Uterus (tissue), 4 donors: ENCODE results near the gene CFAP210. TPM values are rescaled to one million over a fixed set of nuclear protein-coding genes. Genes with fewer than 3 reads are reported as not detected.
"Not testable (repeated sequence)": the region's sequence is repeated elsewhere in the genome, so short reads cannot be mapped to it uniquely, and the experiment has no call there.

ENCODE experiments used
- DNase-seq, 2 donors: peaks; one replicate each; pipeline ENCODE4 v3.0.0-alpha.2; 2019 to 2020
- H3K27ac ChIP-seq, 2 donors: fragments of 200-600 bp; sonication (generic); 1 replicate in 1 of 2; 2 replicates in 1 of 2; pipeline ENCODE4 v1.5.1; 2016 to 2018
- H3K27me3 ChIP-seq, 2 donors: fragments of 200-600 bp; sonication (generic); one replicate each; pipeline ENCODE4 v1.5.1; 2018 to 2019; ENCODE audit warnings: control low read depth in 1 of 2
- H3K36me3 ChIP-seq, 2 donors: fragments of 200-600 bp; sonication (generic); one replicate each; pipeline ENCODE4 v1.5.1; 2019; ENCODE audit warnings: control low read depth in 1 of 2
- H3K4me1 ChIP-seq, 2 donors: fragments of 200-600 bp; sonication (generic); one replicate each; pipeline ENCODE4 v1.5.1; 2018 to 2019; ENCODE audit warnings: control low read depth in 1 of 2
- H3K4me3 ChIP-seq, 2 donors: fragments of 200-600 bp; sonication (generic); 1 replicate in 1 of 2; 2 replicates in 1 of 2; pipeline ENCODE4 v1.5.1; 2018 to 2019; ENCODE audit warnings: mild to moderate bottlenecking in 1 of 2
- H3K9me3 ChIP-seq, 2 donors: fragments of 200-600 bp; sonication (generic); one replicate each; pipeline ENCODE4 v1.5.1; 2019; ENCODE audit warnings: control low read depth in 1 of 2
- POLR2A ChIP-seq, 2 donors: fragments of 450-650 bp; IDR thresholded peaks; one replicate each; pipeline ENCODE4 v1.6.1; 2016; ENCODE audit warnings: antibody characterized with exemption in 2 of 2, mild to moderate bottlenecking in 1 of 2, moderate library complexity in 1 of 2
- intact Hi-C: fragments of 100-400 bp; cut with DNase I; formaldehyde crosslinking; loops from one replicate; pipeline ENCODE4 v1.15.1; 2023; ENCODE audit warnings: low total_unique reads
- small RNA-seq: library from RNA; depleted of rRNA; stranded (forward); fragments of <200 nt; gene quantifications from one replicate; pipeline ENCODE3, GENCODE V24; 2016
- total RNA-seq, 4 donors: library from RNA; depleted of rRNA in 3 of 4; stranded (reverse); fragments of >200 nt in 3 of 4; gene quantifications; one replicate each; pipeline versions ENCODE4 v1.1.0 to v1.2.4, GENCODE V29; 2014 to 2023
- TF ChIP-seq, protein P1 (sequence below), 4 experiments: fragments of 200-600 bp in 2 of 4; fragments of 450-650 bp in 2 of 4; sonication (generic) in 2 of 4; IDR thresholded peaks; one replicate each; pipeline ENCODE4 v1.5.1; 2016 to 2019; ENCODE audit warnings: antibody characterized with exemption in 4 of 4, mild to moderate bottlenecking in 2 of 4, moderate library complexity in 1 of 4
- donor health status: DM: yes; HTN: yes; CAD: no.

Gene CFAP210
- total RNA-seq, 4 donors from 2014 or later, result 0.64 to 3.3 TPM; not detected in 2

DNA sequence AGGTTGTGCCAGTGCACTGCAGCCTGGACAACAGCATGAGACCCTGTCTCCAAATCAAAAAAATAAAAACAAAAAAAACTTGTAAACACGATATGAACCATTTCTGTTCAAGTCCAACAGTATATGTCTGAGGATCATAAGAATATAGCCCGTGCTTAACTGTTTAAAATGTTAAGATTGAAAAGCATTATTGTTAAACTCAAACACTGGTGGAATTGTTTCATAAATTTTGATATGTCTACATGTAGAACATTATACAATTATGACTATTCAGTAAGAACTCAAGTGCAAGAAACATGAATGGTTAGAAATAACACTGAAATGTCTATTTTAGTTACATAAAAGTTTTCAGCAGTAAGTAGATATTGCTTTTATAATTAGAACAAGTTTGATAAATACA is 80.3 kb downstream of the CFAP210 start:
- Histone ChIP-seq H3K36me3 (no peaks in the 10 kb centered on the region), H3K4me3 (no peak overlapping the region), H3K4me1 (no peaks in the 10 kb centered on the region), H3K27me3 (no peaks in the 10 kb centered on the region), H3K9me3 (no peaks in the 10 kb centered on the region), H3K27ac (no peak overlapping the region)
- no peak for DNase-seq
- intact Hi-C loops, result no loop called here
- TF ChIP-seq, protein P1, sequence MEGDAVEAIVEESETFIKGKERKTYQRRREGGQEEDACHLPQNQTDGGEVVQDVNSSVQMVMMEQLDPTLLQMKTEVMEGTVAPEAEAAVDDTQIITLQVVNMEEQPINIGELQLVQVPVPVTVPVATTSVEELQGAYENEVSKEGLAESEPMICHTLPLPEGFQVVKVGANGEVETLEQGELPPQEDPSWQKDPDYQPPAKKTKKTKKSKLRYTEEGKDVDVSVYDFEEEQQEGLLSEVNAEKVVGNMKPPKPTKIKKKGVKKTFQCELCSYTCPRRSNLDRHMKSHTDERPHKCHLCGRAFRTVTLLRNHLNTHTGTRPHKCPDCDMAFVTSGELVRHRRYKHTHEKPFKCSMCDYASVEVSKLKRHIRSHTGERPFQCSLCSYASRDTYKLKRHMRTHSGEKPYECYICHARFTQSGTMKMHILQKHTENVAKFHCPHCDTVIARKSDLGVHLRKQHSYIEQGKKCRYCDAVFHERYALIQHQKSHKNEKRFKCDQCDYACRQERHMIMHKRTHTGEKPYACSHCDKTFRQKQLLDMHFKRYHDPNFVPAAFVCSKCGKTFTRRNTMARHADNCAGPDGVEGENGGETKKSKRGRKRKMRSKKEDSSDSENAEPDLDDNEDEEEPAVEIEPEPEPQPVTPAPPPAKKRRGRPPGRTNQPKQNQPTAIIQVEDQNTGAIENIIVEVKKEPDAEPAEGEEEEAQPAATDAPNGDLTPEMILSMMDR (IDR thresholded peaks at IDR 0.05), result no peak
- TF ChIP-seq POLR2A (IDR thresholded peaks at IDR 0.05), result no peak

DNA sequence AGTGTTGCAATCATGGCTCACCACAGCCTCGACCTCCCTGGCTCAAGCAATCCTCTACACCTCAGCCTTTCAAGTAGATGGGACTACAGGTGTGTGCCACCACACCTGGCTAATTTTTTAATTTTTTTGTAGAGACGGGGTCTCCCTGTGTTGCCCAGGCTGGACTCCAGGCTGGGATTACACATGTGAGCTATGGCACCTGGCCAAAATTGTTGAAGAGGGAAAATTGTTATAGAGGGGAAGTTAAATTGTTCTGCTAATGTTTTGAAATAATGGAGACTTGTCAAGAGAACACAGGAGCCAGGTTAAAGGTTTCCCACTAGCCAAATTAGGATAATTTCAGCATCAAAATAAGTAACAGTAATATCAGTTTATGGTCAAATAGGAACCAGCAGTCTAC is 84.9 kb downstream of the CFAP210 start:
- Histone ChIP-seq H3K4me1 (no peaks in the 10 kb centered on the region), H3K36me3 (no peaks in the 10 kb centered on the region), H3K27ac (no peak overlapping the region), H3K27me3 (no peaks in the 10 kb centered on the region), H3K4me3 (no peak overlapping the region), H3K9me3 (no peaks in the 10 kb centered on the region)
- TF ChIP-seq, protein P1 (IDR thresholded peaks at IDR 0.05), result no peak
- TF ChIP-seq POLR2A (IDR thresholded peaks at IDR 0.05), result no peak
- no peak for DNase-seq
- intact Hi-C loops, result no loop called here

DNA sequence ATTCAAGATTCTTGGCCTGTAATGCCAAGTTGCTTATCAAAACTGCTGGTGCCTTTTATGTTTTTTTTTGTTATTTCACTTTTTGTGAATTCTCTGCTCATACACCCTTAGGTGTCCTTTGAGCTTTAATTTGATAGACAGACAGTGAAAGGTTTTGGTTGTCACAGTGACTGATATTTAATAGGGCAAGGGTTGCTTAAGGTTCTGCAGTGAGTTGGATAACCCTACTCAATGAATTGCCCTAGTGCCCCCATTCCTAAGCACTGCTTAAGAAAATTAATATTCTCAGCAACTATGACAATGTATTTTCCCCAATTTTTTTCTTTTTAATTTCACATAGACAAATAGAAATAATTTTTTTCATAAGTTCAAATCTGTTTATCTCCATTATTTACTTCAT is 94.6 kb downstream of the CFAP210 start:
- TF ChIP-seq POLR2A (IDR thresholded peaks at IDR 0.05), result no peak
- TF ChIP-seq, protein P1 (IDR thresholded peaks at IDR 0.05), result no peak
- intact Hi-C loops, result no loop called here
- Histone ChIP-seq H3K4me3 (no peak overlapping the region), H3K27ac (no peak overlapping the region), H3K27me3 (no peaks in the 10 kb centered on the region), H3K4me1 (no peaks in the 10 kb centered on the region), H3K36me3 (no peaks in the 10 kb centered on the region), H3K9me3 (no peaks in the 10 kb centered on the region)
- no peak for DNase-seq

DNA sequence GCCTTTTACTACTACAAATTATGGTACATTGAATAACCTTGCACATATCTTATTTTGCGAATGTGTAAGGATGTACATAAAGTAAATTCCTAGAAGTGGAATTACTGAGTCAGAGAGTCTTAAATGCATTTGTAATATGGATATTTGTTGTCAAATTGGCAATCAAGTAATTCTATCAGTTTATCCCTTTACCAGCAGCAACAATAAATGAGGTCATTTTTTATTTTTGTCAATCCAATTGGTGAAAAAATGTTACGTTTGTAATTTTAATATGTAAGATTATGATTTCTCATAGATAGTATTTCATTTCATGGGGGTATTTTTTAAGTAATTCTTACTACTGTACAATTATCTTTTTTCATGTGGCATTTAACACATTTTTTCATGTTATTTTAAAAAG is 95.2 kb downstream of the CFAP210 start:
- Histone ChIP-seq H3K27ac (no peak overlapping the region), H3K27me3 (no peaks in the 10 kb centered on the region), H3K36me3 (no peaks in the 10 kb centered on the region), H3K9me3 (no peaks in the 10 kb centered on the region), H3K4me3 (no peak overlapping the region), H3K4me1 (no peaks in the 10 kb centered on the region)
- intact Hi-C loops, result no loop called here
- DNase-seq, result no peak
- no peak for TF ChIP-seq POLR2A (IDR thresholded peaks at IDR 0.05)
- TF ChIP-seq, protein P1 (IDR thresholded peaks at IDR 0.05), result no peak

DNA sequence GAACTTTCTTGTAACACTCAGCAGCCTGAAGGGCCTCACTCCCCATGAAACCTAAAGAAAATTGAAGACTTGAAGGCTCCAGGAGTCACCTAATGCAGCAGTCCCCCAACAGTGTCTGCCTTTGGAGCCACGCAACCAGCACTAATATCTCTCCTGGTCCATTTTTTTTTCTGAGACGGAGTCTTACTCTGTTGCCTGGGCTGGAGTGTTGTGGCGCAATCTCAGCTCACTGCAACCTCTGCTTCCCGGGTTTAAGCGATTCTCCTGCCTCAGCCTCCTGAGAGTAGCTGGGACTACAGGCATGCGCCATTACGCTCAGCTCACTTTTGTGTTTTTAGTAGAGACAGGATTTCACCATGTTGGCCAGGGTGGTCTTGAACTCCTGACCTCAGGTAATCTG is 97.7 kb downstream of the CFAP210 start:
- H3K27me3 ChIP-seq, H3K4me1 ChIP-seq, H3K4me3 ChIP-seq, H3K27ac ChIP-seq, H3K9me3 ChIP-seq, DNase-seq, intact Hi-C loops, H3K36me3 ChIP-seq: not testable (repeated sequence)

Small RNA genes lying within 50 kb of the gene (small RNA-seq; reads per million reads assigned to genes)
- not detected for gene RF00432

Other genes with a start within 250 kb of the CFAP210 start
- gene BBS5, start 214.9 kb downstream of the CFAP210 start, total RNA-seq, result 10 to 100 TPM in 3 of 4 donors, 1 to 10 TPM in 1; 2.6 to 24.7 (median 19.7) TPM
- 1 to 10 TPM in 2 of 4 donors, under 1 TPM in 1, not detected in 1; 0.77 to 4.4 (median 3.5) TPM for gene KLHL41, start 184.7 kb downstream of the CFAP210 start, total RNA-seq
- gene FASTKD1, start 120.5 kb downstream of the CFAP210 start, total RNA-seq, result 10 to 100 TPM in 3 of 4 donors, 1 to 10 TPM in 1; 9.4 to 35.9 (median 19.5) TPM
- 10 to 100 TPM; 24.3 to 83.4 (median 59.0) TPM for gene PPIG, start 110.1 kb downstream of the CFAP210 start, total RNA-seq
- 10 to 100 TPM in 1 of 4 donors, 1 to 10 TPM in 3; 6.1 to 10.5 (median 7.5) TPM for gene PHOSPHO2, start 64 bp upstream of the CFAP210 start, total RNA-seq
- 10 to 100 TPM; 15.3 to 55.1 (median 47.3) TPM for gene KLHL23, start 39.4 kb upstream of the CFAP210 start, total RNA-seq
- 10 to 100 TPM; 23.8 to 93.0 (median 51.1) TPM for gene SSB, start 104.5 kb upstream of the CFAP210 start, total RNA-seq
- gene METTL5, start 130.5 kb upstream of the CFAP210 start, total RNA-seq, result 100 to 1,000 TPM in 1 of 4 donors, 10 to 100 TPM in 3; 28.5 to 763 (median 38.4) TPM
- 100 to 1,000 TPM in 1 of 4 donors, 10 to 100 TPM in 3; 40.0 to 147 (median 87.7) TPM for gene UBR3, start 133.0 kb upstream of the CFAP210 start, total RNA-seq